CD4-positive, alpha-beta T cell treated with Interleukin-17A for 1 hour (primary cell): ENCODE results near the gene OSBPL1A.

Experiments used
- DNase-seq: peaks from one replicate; pipeline ENCODE4 v3.0.0-alpha.2; 2020

Gene OSBPL1A

DNA sequence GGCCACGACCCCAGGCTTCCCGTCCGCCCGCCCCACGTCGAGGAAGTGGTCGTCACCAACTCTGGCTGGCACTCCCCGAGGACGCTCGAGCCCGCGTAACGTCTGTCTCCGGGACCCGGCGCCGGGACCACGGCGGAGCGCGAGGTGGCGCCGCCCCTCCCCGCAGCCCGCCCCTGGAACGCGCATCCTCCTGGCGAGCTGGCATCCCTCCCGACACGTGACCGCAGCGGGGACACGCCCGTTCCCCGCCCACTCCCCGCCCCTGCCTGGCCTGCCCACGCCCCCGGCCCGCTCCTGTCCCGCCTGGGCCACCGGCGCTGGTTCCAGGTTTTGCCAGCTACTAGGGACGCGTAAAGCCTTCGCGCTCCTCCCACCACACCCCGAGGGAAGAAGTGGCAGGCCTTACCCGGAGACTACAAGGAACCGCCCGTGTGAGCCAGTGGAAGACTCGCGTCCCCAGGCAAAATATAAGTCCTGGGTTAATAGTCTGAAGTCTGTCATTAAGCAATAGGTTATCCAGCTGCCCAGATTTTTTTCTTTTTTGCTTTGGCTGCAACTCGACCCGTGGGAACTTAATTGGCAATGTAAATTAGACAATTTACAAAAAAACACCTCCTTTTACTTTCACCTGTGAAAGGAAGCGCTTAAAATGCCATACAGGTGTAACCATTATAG lies at the start of gene OSBPL1A:
TSS of gene OSBPL1A (minus strand) at position 131 of the 675 bp plus-strand sequence. CDS start 20,291 bp downstream, outside the sequence.
- peak; percentile 85 for DNase-seq

- DNase-seq: no peak
Observed at GRCh38 chr18:24446953-24447538, 49.4 kb upstream of the OSBPL1A start.

GRCh38 chr18:24446453-24446852 lies 48.8 kb upstream of the OSBPL1A start:
- no peak for DNase-seq

GRCh38 chr18:24443870-24444269 lies 46.2 kb upstream of the OSBPL1A start:
- DNase-seq: no peak

GRCh38 chr18:24436939-24437338 lies 39.3 kb upstream of the OSBPL1A start:
- DNase-seq: no peak

DNA sequence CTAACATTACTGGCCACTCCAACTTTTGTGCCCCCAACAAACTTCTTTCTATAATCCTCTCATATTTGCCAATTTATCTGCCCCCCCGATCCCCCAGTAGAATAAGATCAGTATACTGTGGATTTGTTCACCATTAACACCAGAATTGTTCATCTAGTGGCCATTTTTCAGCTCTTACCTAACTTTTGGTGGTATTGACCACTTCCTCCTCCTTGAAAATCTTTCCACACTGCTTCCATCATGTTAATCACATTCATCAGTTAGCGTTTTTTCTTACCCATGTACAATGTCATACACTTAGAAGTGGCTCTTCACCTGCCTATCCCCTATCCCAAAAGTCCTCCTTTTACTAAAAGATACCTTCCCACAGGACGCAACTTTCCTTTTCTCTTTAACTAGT lies 35.0 kb upstream of the OSBPL1A start:
- no peak for DNase-seq

- DNase-seq: no peak
Observed at GRCh38 chr18:24429188-24429587, 31.6 kb upstream of the OSBPL1A start.

GRCh38 chr18:24428709-24429108 lies 31.1 kb upstream of the OSBPL1A start:
- no peak for DNase-seq

GRCh38 chr18:24427484-24427883 lies 29.9 kb upstream of the OSBPL1A start:
- DNase-seq: no peak

DNA sequence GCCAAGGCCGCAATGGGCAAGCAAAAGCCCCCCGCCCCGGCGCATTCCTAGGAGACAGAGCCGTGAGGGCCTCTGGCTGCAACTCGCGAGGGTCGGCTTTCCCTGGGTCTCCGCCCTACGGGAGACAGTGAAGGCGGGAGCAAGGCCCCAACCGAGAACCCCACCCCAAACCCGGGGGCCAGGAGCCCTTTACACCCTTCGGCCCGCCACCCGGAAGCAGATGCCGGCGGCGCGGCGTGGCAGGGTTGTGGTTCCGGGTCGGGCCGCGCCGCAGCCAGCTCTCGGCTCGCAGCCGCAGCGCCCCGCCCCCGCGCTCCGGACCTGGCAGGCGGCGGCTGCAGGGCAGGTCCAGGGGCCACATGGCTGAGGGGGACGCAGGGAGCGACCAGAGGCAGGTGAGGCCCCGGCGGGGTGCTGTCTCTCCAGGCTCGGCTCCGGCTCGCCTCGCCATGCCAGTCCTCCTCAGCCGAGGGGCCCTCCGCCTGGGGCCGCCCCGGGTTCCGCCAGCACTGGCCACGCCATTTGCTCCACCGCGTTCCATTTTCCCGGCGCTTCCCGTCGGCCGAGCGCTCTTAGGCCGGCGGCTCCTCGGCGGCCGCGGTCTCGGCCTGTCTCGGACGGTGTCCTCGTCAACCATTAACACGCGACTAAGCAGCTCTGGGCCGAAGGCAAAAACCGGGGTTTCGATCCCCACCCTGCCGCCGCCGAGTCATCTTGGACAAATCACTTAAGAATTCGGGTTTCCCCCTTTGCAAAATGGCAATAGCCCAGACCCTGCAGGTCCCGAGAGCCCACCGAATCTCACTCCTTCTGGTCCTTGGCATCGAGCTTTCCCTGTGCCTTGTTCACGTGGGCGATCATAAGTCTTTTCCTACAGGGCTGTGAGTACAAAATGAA lies 29.0 kb upstream of the OSBPL1A start, which contains the start of gene IMPACT:
TSS of gene IMPACT (plus strand) at position 273 of the 897 bp plus-strand sequence. CDS start at position 360, 87 bp downstream.
- DNase-seq: peak; percentile 78

GRCh38 chr18:24426073-24426397 lies 28.4 kb upstream of the OSBPL1A start:
- DNase-seq: no peak

- DNase-seq: no peak
Observed at GRCh38 chr18:24421831-24422230, 24.2 kb upstream of the OSBPL1A start.

GRCh38 chr18:24420551-24420950 lies 22.9 kb upstream of the OSBPL1A start:
- DNase-seq: no peak

DNA sequence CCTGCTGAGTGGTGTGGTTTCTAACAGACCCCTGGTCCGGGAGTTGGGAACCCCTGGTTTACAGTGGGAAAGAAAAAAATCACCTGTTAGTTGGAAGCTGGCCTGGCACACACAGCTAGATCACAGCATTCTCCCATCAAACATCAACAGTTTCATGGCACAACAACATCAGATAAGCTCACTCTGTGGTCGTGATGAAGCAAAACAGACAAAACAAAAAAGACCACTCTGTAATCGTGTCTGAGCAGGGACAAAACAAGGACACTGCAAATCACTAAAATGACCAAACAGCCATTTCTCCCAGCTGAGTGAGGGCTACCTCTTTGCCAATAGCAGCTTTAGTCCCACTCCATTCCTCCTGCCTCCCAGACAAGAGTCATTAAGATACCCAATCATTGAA lies 19.9 kb upstream of the OSBPL1A start:
- no peak for DNase-seq

GRCh38 chr18:24414349-24415003 lies 16.9 kb upstream of the OSBPL1A start:
- no peak for DNase-seq

- DNase-seq: no peak
Observed at GRCh38 chr18:24413148-24413547, 15.5 kb upstream of the OSBPL1A start.

- DNase-seq: no peak
Observed at GRCh38 chr18:24408496-24408895, 10.9 kb upstream of the OSBPL1A start.

- DNase-seq: no peak
Observed at GRCh38 chr18:24404591-24404990, 7.0 kb upstream of the OSBPL1A start.

GRCh38 chr18:24403076-24403475 lies 5.5 kb upstream of the OSBPL1A start:
- DNase-seq: no peak

DNA sequence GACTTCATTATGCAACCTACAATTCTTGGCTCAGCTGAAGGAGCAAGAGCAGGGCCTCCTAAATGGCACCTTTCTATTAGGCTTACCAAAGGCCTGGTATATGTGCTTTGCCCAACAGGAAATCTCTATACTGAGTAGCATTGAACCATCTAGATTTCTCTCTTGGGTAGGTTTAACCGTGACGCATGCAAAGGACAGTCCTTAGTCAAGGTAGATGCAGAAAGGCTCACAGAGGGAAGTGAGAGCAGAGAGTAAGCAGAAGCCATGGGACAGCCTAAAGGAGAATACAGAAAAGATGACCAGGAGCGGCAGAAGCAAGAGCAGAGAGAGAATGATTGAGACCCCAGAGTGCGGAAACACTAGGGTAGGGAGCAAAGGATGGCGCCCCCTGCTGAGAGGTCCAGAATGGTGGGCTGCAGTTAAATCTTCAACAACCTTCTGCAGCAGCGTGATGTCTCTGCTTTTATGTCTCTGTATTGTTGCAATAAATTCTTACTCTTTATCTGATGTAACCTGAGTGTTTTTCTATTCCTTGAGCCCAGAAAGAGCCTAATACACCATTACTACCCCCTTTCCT lies 4.7 kb upstream of the OSBPL1A start:
- no peak for DNase-seq

DNA sequence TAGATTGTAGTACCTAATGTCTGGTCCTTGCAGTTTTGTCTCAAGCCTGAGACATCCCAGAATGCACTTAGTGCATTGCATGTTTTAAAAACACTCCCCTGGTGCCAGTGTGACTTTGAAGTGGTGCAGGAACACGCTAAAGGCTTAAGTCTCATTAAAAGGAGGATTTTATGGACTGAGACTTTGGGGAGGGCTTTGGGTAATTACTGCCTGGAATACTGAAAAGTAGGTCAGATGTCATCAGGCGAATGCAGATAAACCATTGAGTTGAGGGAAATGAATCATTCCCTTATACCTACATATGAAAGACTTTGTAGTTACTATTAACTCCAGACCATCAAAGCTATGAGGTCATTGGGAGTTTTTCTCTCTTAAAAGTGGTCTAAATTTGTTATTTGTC lies 3.0 kb upstream of the OSBPL1A start:
- DNase-seq: no peak

GRCh38 chr18:24398540-24398939 lies 916 bp upstream of the OSBPL1A start:
- DNase-seq: no peak

DNA sequence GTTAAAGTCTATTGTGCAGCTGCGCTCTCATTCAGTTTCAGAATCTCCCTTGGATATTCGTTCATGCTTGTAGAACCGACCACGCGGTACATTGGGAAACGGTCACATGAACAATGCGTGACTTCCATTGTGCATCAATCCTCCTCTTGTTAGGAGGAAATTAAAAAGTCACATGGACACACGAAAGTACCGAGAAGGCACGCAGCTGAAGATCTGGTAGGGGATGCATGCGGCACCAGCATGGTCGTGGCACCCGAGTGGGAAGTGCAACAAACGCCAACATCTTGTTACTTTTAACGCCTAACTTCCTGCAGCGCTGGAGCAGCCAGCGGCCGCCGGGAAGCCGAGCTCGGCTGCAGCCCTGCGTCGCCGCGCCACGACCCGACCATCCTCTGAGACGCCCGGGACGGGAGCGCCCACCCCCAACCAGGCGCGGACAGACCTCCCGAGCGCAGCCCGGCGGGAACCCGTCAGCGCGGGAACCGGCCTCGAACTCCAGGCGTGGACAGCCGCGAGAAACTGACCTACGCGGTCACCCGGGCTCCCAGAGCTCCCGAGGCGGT lies 412 bp downstream of the OSBPL1A start:
- DNase-seq: peak; percentile 26
